CD4-positive, alpha-beta T cell treated with Interleukin-12 subunit alpha and Interleukin-12 subunit beta, for 1 hour (primary cell): ENCODE measurements around the gene S1PR3.
"Not testable (repeated sequence)": the region's sequence is repeated elsewhere in the genome, so short reads cannot be mapped to it uniquely, and the experiment has no call there.

Experiments
- DNase-seq: peaks from one replicate; pipeline ENCODE4 v3.0.0-alpha.2; 2020

The S1PR3 gene

DNA sequence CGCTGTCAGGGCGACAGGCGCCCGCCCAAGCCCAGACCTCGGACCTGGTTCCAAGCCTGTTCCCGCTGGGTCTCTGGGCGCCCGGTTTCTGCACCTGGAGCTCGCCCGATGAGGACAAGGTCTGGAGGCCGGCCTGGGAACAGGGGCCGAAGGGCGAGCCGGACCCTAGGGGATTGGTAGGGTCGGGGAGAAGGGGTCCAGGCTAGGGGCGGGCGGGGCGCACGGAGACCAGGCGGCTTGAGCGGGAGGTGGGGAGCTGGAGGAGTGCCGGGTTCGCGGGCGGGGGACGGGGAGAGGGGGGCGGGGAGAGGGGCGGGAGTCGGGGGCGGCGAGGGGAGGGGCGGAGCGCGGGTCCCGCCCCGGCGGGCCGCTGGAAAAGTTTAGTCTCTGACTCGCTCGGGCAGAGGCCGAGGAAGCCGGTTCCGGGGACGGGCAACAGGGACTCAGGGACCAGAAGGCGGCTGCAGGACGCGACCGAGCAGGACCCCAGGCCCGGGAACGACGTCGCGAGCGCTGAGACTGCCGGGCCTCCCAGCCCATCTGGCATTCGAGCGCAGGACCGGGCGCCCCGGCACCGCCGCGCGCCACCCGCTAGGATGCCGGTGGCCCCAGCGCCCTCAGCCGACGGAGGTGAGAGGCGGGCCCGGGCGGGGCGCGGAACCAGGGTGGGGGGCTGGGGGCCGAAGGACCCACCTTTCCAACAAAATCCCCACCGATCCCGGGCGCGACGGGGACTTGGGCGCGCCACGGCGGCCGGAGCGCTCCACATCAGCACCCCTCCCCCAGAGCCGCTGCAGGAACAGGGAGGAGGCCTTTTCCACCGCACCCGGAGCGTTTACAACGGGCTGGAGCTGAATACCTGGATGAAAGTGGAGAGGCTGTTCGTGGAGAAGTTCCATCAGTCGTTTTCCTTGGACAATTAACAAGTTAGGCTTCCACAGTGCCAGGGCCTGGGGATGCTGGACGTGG lies at the start of gene S1PR3:
Gene S1PR3 (plus strand): TSS at position 403 of the 969 bp plus-strand sequence. CDS start 9,733 bp downstream, outside the sequence.
- no peak for DNase-seq

DNA sequence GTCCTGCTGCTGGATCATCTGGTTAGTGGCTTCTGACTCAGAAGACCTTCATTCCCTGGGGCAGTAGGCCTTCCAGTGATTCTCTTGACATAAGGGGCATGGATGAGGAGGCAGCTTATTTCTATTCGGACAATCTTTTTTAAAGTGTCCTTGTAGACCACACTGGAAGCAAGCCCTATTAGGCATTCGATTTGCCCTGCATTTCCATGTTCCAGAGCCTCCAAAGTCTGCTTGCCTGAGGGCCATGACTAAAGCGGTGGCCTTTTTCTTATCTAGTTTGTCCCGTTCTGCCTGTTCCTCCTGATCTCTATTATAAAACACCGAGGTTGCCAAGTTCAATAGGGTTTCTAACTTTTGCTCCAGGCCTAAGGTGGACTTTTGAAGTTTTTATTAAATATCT lies 49.7 kb upstream of the S1PR3 start:
- DNase-seq = not testable (repeated sequence)

DNA sequence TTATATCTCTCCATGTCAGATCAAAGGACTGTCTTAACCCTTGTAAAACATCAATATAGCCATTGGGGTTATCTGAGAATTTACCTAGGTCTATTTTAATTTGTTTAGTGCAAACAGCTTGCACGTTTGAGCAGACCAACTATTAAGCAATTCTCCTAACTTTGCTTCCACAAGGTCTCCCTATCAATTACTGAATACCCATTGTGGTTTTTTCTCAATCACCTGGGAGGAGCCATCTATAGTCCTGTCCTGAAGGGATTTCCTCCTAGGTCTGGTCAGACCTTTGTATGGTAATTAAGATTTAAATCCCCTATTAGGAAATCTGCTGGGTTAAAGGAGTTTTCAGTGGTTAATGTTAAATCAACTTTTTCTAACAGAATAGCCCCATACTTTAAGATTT lies 48.9 kb upstream of the S1PR3 start:
- DNase-seq = no peak

DNA sequence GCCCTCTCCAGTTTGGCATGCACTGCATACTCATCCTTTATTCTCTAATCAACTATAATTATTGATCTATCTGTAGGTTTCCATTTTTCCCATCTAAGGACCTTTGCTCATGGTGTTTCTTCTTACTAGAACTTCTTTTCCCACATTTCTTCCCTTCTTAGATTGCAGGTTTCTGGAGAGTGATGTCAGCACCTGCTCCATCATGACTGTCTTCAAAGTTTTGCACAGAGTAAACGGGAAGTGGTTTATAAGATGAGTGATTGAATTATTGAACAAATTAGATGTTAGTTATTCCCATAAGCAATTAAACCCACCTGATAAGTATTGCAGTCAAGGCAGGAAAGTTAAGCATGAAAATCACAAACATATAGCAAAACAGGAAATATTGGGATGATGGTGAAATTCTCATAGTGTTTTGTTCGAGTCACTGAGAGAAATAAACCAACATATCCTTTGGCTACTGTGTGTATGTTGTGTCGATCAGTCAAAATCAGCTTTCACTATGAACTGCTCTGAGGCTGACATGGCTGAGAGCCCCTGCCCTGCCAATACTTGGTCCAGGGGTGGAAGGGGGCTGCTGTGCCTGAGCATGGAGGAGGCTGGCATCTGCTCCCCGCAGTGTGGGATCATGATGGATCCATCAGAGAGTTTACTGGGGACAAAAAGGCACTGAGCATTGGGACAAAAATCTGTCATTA lies 45.5 kb upstream of the S1PR3 start:
- no peak for DNase-seq

DNA sequence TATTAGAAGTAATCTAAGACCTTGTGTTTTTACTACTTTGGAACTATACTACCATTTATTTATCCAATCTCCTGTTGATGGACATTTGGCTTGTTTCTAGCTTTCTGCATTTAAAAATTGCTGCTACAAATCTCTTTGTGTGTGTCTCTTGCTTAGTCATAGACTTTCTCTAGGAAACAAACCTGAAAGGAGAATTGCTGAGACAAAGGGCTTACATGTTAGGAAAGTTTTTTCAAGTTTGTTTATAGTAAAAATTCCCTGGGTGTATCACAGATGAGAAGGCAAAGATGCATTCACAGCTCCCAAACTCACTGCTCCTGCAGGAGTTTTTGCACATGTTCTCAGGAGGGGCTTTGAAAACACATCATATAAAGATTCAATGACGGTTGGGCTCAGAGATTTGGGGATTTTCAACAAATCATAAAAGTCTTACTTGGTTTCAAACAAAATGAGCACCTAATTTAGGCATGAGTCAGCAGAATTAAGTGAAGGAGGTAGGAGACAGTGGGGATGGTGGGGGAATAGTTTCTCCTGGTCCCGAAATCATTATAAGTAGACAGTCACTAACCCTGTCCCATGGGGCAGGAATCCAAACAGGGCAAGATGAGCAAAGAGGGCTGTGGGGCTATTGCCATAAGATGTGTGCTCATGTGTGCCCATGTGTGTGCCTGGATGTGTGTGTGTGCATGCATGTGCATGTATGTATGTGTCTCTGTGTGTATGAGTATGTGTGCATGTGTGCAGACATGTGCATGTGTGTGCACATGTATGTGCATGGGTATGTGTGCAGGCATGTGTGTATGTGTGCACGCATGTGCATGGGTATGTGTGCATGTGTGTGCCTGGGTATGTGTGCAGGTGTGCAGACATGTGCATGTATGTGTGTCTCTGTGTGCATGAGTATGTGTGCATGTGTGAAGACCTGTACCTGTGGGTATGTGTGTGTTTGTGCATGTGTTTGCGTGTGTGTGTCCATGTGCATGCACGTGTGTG lies 43.4 kb upstream of the S1PR3 start:
- DNase-seq = no peak

DNA sequence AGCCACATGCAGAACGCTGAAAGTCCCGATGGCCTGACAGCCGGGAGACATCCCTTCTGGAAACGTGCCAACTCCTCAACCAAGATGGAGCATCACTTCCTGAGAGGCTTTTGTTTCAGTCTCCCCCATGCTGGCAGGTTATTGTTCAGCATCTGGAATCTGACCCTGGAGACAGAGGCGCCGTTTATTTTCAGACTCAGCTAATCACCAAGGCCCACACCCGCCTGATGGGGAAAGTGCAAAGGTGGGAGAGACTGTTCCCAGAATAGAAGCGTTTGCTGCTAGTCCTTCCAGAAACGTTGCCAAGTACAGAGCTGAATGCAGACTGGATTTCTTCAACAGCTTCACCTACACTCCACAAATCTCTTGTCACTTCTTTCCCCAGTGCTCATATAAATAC lies 41.8 kb upstream of the S1PR3 start:
- DNase-seq = no peak

DNA sequence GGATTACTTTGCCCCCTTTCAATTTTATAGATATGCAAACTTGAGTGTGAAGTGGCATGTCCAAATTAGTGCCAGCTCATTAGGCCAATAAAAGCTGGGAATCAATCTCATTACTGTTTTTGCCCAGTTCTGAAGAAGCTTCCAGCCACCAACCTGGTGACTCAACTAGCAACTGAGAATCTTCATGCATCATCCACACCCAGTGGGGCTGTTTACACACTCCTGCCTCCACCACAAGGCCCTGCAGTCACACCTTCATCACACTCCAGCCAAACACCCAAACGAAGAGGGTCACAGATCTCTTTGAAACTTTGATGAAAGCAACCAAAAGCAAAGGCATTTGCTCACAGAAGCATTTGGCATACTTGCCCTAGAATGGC lies 41.3 kb upstream of the S1PR3 start:
- no peak for DNase-seq

DNA sequence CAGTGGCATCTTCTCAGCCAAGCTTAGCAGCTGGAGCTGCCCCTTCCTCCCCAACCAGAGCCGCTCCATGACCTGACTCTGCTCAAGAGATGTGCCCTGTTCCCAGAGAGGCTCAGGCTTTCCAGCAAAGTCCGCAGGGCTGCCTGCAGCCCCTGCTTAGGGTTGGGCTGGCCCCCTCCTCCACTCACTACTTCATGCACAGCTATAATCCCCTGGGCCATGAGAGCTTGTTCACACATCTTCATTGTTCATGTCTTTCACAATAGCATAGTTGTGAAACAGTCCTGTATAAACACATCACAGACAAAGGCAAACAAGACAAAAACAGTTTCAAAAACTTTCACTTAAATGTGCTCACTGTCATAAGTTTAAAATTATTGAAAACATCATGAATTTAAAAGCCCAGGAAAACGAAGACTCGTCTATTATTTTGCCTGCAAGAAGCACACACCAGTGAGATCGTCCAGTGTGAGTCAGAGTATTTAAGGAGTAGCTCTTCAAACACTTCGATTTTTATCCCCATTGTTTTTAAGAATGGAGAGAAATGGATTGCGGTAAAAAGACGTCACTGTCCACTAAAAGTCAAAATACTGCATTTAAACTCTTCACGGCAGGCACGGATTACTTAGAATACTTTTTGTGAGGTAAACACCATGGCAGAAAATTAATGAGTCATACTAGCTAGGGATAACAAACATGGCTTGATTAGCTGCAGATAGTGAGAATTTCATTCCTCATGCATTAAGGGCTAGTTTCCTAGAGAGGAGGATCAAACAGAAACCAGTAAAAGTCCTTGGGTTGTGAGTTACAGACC lies 40.7 kb upstream of the S1PR3 start:
- DNase-seq = no peak

DNA sequence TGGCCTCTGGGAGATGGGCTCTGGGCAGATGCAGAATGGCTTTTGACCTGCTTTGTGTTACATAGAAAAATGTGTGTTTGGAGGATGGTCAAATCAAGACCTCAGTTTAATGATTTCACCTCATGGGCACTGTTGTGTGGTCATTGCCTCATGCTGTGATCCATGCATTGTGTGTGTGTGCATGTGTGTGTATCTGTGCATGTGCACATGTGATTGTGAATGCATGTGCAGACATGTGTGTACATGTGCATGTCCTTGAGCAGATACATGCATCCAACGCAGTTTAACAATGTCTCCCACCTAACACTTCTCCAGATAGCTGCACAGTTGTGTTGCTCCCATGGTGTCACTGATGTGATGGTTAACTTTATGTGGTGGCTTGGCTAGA lies 40.1 kb upstream of the S1PR3 start:
- DNase-seq = no peak

DNA sequence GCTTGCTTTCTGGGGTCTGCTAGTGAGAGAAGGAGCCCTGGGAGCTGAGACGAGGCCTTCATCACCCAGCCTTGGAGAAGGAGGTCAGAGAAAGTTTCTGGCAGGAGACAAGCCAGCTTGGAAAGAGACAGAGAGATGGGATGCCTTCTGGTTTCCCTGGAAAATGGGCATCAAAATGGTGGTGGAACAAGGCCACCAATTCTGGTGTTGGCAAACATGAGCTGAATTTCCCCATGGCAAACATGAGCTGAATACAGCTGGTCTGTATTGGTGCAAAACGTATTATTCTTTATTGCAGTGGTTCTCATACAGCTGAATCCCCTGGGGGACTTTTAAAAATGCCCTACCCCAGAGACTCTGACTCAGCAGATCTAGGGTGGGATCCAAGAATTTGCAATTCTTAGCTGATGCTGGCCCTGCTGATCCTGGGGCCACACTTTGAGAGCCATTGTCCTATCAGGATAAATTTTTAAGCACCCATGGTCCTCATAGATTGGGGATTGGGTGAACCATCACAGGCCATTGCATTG lies 39.1 kb upstream of the S1PR3 start:
- no peak for DNase-seq

DNA sequence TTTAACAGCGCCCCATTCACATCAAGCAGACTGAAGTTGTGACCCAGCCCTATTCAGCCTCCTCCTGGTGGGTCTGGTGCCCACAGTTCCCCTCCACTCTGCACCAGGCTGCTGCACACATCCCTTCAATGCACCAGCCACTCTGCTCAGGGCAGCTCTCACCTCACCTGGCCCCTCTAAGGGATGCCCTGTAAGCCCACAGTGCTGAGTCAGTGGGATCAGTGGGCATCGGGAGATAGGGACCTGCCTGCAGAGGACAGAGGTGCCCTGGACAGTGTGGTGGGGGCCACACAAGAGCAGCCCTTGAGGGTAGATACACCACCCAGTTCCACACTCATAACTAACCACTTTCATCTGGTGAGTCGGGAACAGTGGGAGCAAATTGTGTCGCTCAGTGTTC lies 38.3 kb upstream of the S1PR3 start:
- no peak for DNase-seq

DNA sequence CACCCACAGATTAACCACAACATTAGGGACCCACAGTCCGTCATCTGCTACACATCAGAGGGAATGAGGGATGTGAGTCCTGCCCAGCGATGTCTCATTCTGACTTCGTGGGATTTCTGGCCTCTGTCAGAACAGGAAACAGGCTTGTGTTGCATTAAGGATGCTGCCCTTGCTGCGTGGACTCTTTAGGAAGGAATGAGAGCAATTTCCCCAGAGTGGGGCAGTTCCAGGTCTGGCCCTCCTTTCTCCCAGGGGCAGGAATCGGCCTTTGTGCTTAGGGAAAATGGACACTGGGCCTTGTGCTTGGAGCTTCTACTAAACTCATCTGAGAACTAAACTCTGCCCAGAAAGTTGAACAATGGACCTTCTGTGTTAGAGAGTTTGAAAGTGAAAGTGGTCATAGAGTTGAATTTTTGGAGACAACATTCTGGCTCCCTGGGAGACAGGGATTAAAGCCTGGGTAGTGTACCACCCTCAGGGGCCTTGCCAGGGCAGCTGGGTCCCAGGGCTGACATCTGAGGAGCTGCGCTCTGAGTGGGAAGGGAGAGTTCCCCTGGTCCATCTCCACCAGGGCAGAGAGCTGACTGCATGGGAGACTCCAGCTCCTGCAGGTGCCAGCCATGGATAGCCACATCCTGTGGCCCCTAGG lies 37.8 kb upstream of the S1PR3 start:
- DNase-seq = no peak

DNA sequence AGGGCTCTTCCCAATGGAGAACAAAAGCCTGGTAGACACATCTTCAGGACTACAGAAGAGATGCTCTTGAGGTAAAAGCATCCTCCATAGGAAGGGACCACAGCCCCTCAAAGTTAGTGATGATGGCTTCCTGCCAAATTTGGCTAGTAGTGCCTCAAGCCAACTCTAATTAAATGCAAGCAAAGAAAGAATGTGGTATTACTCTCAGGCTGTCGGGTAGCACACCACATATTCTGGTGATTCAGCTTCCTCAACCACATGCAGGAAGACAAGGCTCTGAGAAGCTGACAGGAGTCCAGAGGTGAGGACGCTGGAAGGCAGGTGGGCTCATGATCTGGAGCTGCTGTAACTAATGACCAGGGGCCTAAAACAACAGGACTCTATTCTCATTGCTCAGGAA lies 37.2 kb upstream of the S1PR3 start:
- DNase-seq = no peak

DNA sequence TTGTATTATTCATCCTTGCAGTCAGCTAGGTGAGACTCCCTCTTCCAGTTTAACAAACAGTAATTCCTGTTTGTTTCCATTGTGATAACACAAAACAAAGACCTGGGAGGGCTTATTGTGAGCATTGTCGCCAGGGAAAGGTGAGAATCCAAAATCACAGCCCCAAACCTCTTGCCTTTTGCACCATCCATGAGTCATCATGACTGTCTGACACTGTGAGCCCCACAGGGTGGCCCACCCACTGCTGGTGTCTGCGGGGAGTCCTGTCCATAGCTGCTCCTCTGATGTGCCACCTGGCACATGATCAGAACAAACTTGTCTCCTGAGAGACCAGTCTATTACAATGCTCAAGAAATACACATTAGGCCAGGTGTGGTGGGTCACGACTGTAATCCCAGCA lies 33.7 kb upstream of the S1PR3 start:
- no peak for DNase-seq

DNA sequence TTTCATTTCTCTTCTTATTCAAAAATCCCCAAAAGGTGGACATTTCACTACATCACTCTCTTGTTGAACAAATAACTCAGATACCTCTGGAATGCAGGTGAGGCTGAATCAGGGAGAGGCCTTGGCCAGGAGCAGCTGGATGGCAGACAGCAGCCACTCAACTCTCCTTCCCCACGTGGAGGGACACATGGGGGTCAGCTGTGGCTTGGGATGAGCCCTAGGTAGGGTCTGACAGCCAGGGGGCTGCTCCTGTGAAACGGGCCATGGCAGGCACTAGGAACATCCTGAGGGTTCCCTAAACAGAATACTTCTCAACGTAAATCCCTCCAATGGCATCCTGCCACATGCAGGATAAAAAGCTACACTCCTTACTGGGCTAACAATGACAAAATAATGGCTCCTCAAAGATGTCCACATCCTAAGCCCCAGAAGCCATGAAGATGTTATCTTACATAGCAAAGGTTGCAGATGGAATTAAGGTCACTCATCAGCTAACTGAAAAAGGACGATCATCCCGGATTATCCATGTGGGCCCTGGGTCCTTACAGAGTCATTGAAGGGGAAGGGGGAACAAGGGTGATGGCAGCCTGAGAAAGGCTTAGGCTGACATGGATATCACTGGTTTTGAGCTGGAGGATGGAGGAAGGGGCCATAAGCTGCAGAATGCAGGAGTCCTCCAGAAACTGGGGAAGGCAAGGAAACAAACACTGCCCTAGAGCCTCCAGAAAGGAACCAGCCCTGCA lies 31.4 kb upstream of the S1PR3 start:
- no peak for DNase-seq

DNA sequence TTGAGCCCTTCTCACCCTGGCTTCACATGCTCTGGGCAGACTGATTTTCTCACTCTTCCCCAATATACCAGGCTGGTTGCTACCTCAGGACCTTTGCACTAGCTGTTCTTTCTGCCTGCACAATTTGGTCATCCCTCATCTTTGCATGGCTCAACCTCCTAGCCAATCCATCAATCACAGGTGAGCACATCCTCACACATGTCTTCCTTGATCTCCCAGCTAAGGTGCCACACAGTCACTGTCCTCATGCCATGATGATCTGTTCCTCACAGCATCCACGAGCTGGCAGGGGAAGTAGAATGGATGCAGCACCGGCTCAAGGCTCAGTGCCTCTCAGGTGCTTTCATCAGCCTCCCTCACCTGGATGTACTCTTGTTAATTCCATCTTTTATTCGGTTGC lies 30.6 kb upstream of the S1PR3 start:
- no peak for DNase-seq

DNA sequence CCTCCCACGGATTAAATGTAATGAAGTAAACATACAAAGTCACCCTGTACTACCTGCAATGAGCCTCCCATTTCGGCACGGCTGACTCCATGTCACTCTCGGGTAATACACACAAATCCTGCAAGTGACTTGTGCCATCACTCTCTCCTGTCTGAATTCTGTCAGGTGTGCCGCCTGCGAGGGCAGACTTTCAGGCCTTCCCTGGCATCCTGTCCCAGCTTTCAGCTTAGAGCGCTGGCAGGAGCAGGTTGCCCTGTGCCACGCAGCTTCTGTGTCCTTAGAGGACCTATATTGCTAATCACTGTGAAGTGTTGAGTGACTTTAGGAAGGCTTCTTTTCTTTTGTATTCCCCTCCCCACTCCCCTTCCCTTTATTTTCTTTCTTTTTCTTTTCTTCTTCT lies 25.8 kb upstream of the S1PR3 start:
- no peak for DNase-seq

DNA sequence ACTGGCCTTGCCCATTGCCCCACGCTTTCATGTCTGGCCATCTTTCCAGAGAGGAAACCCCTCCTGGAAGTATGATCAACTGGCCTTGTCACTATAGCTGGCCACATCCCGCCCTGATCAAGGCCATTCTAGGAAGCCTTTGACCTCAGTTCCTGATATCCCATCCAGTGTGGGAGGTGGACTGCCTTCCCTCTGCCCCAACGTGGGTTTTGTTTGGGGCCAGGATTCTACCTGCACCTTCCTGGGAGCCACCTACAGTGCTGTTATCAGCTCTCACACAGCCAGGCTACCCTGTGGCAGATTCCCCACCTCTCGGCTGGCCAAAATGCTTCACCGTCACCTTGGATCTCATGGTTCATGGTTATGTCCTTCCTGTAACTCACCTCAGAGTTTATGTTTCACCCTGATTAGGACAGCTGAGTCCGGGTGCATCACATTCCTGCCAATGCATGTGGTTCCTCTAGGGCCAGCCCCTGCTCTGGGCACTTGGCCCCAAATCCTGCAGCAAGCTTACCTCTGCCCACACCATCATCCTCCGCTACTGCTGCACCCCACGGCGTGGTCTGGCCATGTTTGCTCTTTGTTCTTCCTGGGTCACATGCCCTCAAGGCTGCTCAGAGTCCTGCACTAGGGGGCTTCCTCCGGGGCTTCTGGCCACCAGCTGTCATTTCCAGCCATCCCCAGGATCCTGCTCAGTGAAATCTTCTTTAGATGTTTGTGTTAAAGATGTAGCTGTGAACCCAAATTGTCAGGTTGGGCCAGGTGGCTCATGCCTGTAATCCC lies 24.2 kb upstream of the S1PR3 start:
- no peak for DNase-seq

DNA sequence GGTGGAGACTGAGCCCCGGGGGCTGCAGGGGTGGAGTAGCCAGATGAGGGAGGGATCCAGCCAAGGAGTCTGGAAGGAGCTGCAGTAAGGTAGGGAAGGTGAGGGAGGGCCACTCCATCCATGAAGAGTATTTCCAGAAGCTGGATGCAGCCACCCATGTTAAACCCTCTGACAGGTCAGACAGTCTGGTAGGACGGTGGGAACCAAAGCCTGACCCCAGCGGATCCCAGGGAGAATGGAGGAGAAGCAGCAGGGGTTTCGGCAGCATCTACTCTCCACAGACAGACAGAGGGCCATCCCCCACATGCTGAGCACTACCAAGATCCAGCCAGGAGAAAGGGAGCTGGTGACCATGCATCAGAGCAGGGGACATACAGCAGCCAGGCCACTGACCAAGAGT lies 22.5 kb upstream of the S1PR3 start:
- no peak for DNase-seq
